Bronchial epithelial cell (primary cell): ENCODE measurements around the gene TENM3. TPM values are rescaled to one million over a fixed set of nuclear protein-coding genes. Genes with fewer than 3 reads are reported as not detected.

Experiments used
- DNase-seq: peaks from one replicate; pipeline ENCODE4 v3.0.0-alpha.2; 2010; ENCODE audit warnings: low read depth
- FAIRE-seq: peaks from 2 replicates; lab custom pipeline; 2011; peaks lifted over from hg19 to GRCh38; lab: Jason Lieb, UNC
- H3K27me3 ChIP-seq: 2 replicates; pipeline ENCODE4 v1.5.1; 2011; ENCODE audit warnings: low read length; ENCODE audit not compliant: control insufficient read depth, insufficient read depth
- H3K36me3 ChIP-seq: 2 replicates; pipeline ENCODE4 v1.5.1; 2011; ENCODE audit warnings: low read length; ENCODE audit not compliant: control insufficient read depth, insufficient read depth
- H3K4me3 ChIP-seq: 2 replicates; pipeline ENCODE4 v1.5.1; 2011; ENCODE audit warnings: mild to moderate bottlenecking, low read depth, low read length, control low read depth
- total RNA-seq: library from RNA; depleted of rRNA; stranded (reverse); fragments of >200 nt; gene quantifications from 2 replicates; pipeline ENCODE4 v1.2.1, GENCODE V29; 2014
- TF ChIP-seq, protein P1 (sequence below): IDR thresholded peaks from 2 replicates; pipeline ENCODE4 v1.5.1; 2011; ENCODE audit warnings: mild to moderate bottlenecking, moderate library complexity, low read length, control low read depth, inconsistent platforms; ENCODE audit not compliant: insufficient read depth, severe bottlenecking

Gene TENM3
- total RNA-seq, 1 donor from 2014 or later = 1.3 TPM

- FAIRE-seq = no peak
- no peak for DNase-seq
Measured at GRCh38 chr4:182434720-182435119, 191.5 kb downstream of the TENM3 start.

GRCh38 chr4:182435401-182435800, 192.2 kb downstream of the TENM3 start:
- Histone ChIP-seq H3K4me3 (no peak overlapping the region), H3K27me3 (no peaks in the 10 kb centered on the region), H3K36me3 (no peaks in the 10 kb centered on the region)
- FAIRE-seq (no peak), DNase-seq (no peak)
- TF ChIP-seq, protein P1, sequence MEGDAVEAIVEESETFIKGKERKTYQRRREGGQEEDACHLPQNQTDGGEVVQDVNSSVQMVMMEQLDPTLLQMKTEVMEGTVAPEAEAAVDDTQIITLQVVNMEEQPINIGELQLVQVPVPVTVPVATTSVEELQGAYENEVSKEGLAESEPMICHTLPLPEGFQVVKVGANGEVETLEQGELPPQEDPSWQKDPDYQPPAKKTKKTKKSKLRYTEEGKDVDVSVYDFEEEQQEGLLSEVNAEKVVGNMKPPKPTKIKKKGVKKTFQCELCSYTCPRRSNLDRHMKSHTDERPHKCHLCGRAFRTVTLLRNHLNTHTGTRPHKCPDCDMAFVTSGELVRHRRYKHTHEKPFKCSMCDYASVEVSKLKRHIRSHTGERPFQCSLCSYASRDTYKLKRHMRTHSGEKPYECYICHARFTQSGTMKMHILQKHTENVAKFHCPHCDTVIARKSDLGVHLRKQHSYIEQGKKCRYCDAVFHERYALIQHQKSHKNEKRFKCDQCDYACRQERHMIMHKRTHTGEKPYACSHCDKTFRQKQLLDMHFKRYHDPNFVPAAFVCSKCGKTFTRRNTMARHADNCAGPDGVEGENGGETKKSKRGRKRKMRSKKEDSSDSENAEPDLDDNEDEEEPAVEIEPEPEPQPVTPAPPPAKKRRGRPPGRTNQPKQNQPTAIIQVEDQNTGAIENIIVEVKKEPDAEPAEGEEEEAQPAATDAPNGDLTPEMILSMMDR = no peak

More at GRCh38 chr4:182434720-182435119, 191.5 kb downstream of the TENM3 start:
- no peak overlapping the region for H3K4me3 ChIP-seq
- H3K36me3 ChIP-seq = no peaks in the 10 kb centered on the region
- no peaks in the 10 kb centered on the region for H3K27me3 ChIP-seq
- TF ChIP-seq, protein P1 = no peak

- TF ChIP-seq, protein P1 = no peak
- DNase-seq (no peak), FAIRE-seq (no peak)
Measured at GRCh38 chr4:182443070-182443469, 199.9 kb downstream of the TENM3 start.

GRCh38 chr4:182447767-182448280, 204.6 kb downstream of the TENM3 start:
- Histone ChIP-seq H3K4me3 (no peak overlapping the region), H3K36me3 (no peaks in the 10 kb centered on the region), H3K27me3 (peaks cover 13% of the 10 kb centered on the region)
- DNase-seq (no peak), FAIRE-seq (no peak)
- TF ChIP-seq, protein P1 = no peak

More at GRCh38 chr4:182443070-182443469, 199.9 kb downstream of the TENM3 start:
- Histone ChIP-seq H3K36me3 (no peaks in the 10 kb centered on the region), H3K27me3 (peaks cover 3% of the 10 kb centered on the region), H3K4me3 (no peak overlapping the region)

DNA sequence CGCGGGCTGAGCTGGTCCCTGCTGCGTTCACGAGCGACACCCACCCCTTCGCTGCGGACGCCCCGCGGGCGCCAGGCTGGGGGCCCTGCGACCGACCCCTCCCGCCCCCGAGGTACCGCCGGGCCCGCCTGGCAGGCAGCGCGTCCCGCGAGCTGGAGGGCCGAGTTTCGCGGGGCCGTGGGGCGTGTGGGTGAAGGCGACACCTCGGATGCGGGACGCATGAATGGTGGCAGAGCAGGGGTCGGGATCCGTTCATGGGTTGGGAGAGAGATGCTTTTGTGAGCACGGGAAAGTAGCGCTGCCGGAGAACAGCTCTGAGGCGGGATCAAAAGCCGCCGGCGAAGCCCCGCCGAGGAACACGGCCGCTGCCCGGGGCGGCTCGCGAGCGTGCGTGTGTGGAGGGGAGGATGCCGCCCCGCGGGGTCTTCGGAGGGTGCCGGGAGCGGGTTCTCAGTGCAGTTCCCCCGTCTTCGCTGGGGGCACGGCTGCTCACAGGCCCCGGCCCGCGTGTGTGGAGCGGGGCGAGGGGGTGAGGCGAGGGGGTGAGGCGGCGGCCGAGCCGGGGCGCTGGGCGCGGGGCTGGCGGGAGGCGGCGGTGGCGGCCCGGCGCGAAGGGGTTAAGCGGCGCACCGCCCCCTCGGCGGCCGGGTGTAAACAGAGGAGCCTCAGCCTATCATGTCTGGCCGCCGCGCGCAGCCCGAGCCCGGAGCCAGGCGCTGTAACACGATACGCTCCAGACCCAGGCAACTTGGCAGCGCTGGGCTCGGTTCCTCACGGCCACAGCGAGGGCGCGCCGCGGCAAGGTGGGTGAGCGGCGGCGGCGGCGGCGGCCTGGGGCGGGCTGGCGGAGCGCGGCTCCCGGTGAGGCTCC, 205.3 kb downstream of the TENM3 start:
- peak; percentile 57 for DNase-seq

More for the DNA sequence above, 205.3 kb downstream of the TENM3 start:
- no peaks in the 10 kb centered on the region for H3K36me3 ChIP-seq
- TF ChIP-seq, protein P1 = no peak
- H3K4me3 ChIP-seq = peak overlapping the region; percentile 27
- H3K27me3 ChIP-seq = peaks cover 13% of the 10 kb centered on the region
- FAIRE-seq = no peak
